Measurements from ENCODE around the gene PRRT1.

The PRRT1 gene

GRCh38 chr6:32151863-32152768 is at the start of gene PRRT1:
PRRT1 (minus strand) TSS chr6:32151939; CDS start chr6:32151827, 112 bp downstream.
- peaks cover 6% of the 10 kb centered on the region for H3K4me1 ChIP-seq (ENCODE audit: insufficient read depth, poor library complexity, severe bottlenecking)

GRCh38 chr6:32200711-32201475 is 49.2 kb upstream of the PRRT1 start:
- no peak overlapping the region for H3K27ac ChIP-seq (ENCODE audit: poor library complexity, severe bottlenecking)
- H3K27me3 ChIP-seq (ENCODE audit: insufficient read depth, poor library complexity, severe bottlenecking): no peaks in the 10 kb centered on the region
- no peak for ATAC-seq (ENCODE audit: low read depth)
- no peak for TF ChIP-seq CTCF (IDR thresholded peaks at IDR 0.05; ENCODE audit: poor library complexity, severe bottlenecking)
- no peak overlapping the region for H3K4me3 ChIP-seq (ENCODE audit: severe bottlenecking)
- H3K9me3 ChIP-seq (ENCODE audit: severe bottlenecking): no peaks in the 10 kb centered on the region
- no peaks in the 10 kb centered on the region for H3K4me1 ChIP-seq (ENCODE audit: insufficient read depth, poor library complexity, severe bottlenecking)
- H3K36me3 ChIP-seq (ENCODE audit: low read depth): no peaks in the 10 kb centered on the region
- no peak for DNase-seq (ENCODE audit: low spot score)

More at GRCh38 chr6:32151863-32152768, at the start of gene PRRT1:
- Histone ChIP-seq H3K27ac (ENCODE audit: poor library complexity, severe bottlenecking) (peak within 1 kb of the TSS; percentile 89), H3K4me3 (ENCODE audit: severe bottlenecking) (peak within 1 kb of the TSS; percentile 65), H3K9me3 (ENCODE audit: severe bottlenecking) (no peaks in the 10 kb centered on the region), H3K36me3 (ENCODE audit: low read depth) (peaks cover 18% of the 10 kb centered on the region), H3K27me3 (ENCODE audit: insufficient read depth, poor library complexity, severe bottlenecking) (no peaks in the 10 kb centered on the region)
- no peak for TF ChIP-seq CTCF (IDR thresholded peaks at IDR 0.05; ENCODE audit: poor library complexity, severe bottlenecking)
- no peak for ATAC-seq (ENCODE audit: low read depth)
- no peak for DNase-seq (ENCODE audit: low spot score)

- ATAC-seq (ENCODE audit: low read depth): no peak
- Histone ChIP-seq H3K27ac (ENCODE audit: poor library complexity, severe bottlenecking) (no peak overlapping the region), H3K4me1 (ENCODE audit: insufficient read depth, poor library complexity, severe bottlenecking) (peaks cover 2% of the 10 kb centered on the region), H3K4me3 (ENCODE audit: severe bottlenecking) (no peak overlapping the region), H3K36me3 (ENCODE audit: low read depth) (no peaks in the 10 kb centered on the region), H3K9me3 (ENCODE audit: severe bottlenecking) (no peaks in the 10 kb centered on the region), H3K27me3 (ENCODE audit: insufficient read depth, poor library complexity, severe bottlenecking) (no peaks in the 10 kb centered on the region)
- no peak for DNase-seq (ENCODE audit: low spot score)
- no peak for TF ChIP-seq CTCF (IDR thresholded peaks at IDR 0.05; ENCODE audit: poor library complexity, severe bottlenecking)
These were observed 47.1 kb upstream of the PRRT1 start for GRCh38 chr6:32198866-32199265.

GRCh38 chr6:32198345-32198696 is 46.6 kb upstream of the PRRT1 start:
- ATAC-seq (ENCODE audit: low read depth): no peak
- TF ChIP-seq CTCF (IDR thresholded peaks at IDR 0.05; ENCODE audit: poor library complexity, severe bottlenecking): no peak

More at GRCh38 chr6:32198345-32198696, 46.6 kb upstream of the PRRT1 start:
- Histone ChIP-seq H3K27me3 (ENCODE audit: insufficient read depth, poor library complexity, severe bottlenecking) (no peaks in the 10 kb centered on the region), H3K36me3 (ENCODE audit: low read depth) (no peaks in the 10 kb centered on the region), H3K27ac (ENCODE audit: poor library complexity, severe bottlenecking) (no peak overlapping the region), H3K4me3 (ENCODE audit: severe bottlenecking) (no peak overlapping the region), H3K4me1 (ENCODE audit: insufficient read depth, poor library complexity, severe bottlenecking) (peaks cover 2% of the 10 kb centered on the region), H3K9me3 (ENCODE audit: severe bottlenecking) (no peaks in the 10 kb centered on the region)
- DNase-seq (ENCODE audit: low spot score): no peak
